ENCODE measurements around the gene NGLY1. TPM values are rescaled to one million over a fixed set of nuclear protein-coding genes. Genes with fewer than 3 reads are reported as not detected.

NGLY1 gene
- total and polyA plus RNA-seq, 2 of the 4 experiments (the other 2 are of a cell fraction) = 10.0 to 14.9 TPM

GRCh38 chr3:25693238-25693637 lies 90.0 kb downstream of the NGLY1 start:
- H3K36me3 ChIP-seq (ENCODE audit: control insufficient read depth, insufficient read depth, low read length) = no peaks in the 10 kb centered on the region
- dilution Hi-C loops (cut with HindIII; ENCODE audit: low sequenced_read_pairs, unreplicated experiment) = no loop called here

More at GRCh38 chr3:25693238-25693637, 90.0 kb downstream of the NGLY1 start:
- Histone ChIP-seq H2BK120ac (ENCODE audit: low read depth, low read length) (no peak overlapping the region), H3K4me2 (ENCODE audit: low read depth, low read length) (no peak overlapping the region), H3K4me1 (ENCODE audit: control insufficient read depth, insufficient read depth, low read length) (no peaks in the 10 kb centered on the region), H3K4ac (ENCODE audit: low read depth, low read length) (no peak overlapping the region), H2BK15ac (ENCODE audit: low read depth, low read length) (no peak overlapping the region), H3K14ac (replicated peaks; ENCODE audit: low read depth, low read length) (no peak overlapping the region), H2AK9ac (replicated peaks; ENCODE audit: low read depth, low read length, poor library complexity) (no peak overlapping the region), H3K9ac (ENCODE audit: low read depth, low read length) (no peak overlapping the region), H4K91ac (ENCODE audit: insufficient read depth, low read depth, low read length) (no peak overlapping the region), H3K27ac (ENCODE audit: insufficient read depth, low read length) (no peak overlapping the region), H2BK5ac (ENCODE audit: low read depth, low read length, poor library complexity, severe bottlenecking) (no peak overlapping the region), H3K18ac (ENCODE audit: low read depth, low read length) (no peak overlapping the region), H2AFZ (replicated peaks; ENCODE audit: low read length, poor library complexity) (no peak overlapping the region), H3K79me1 (ENCODE audit: low read depth in 1 of 2, low read length in 2 of 2) (no peaks in the 10 kb centered on the region), H4K20me1 (ENCODE audit: insufficient read depth, low read length) (no peaks in the 10 kb centered on the region), H3K56ac (ENCODE audit: extremely low read depth, insufficient read depth, low read length) (no peak overlapping the region), H3K9me1 (ENCODE audit: insufficient read depth, low read length) (no peaks in the 10 kb centered on the region), H4K8ac (ENCODE audit: low read depth in 2 of 2, low read length in 2 of 2) (no peak overlapping the region), H3K23ac (ENCODE audit: low read depth, low read length) (no peak overlapping the region), H2BK20ac (ENCODE audit: low read depth, low read length) (no peak overlapping the region), H3K9me3 (ENCODE audit: control insufficient read depth, insufficient read depth, low read length) (no peaks in the 10 kb centered on the region), H4K5ac (ENCODE audit: low read depth, low read length) (no peak overlapping the region), H3K27me3 (ENCODE audit: control insufficient read depth, insufficient read depth, low read length) (peaks cover 2% of the 10 kb centered on the region; the same call in 1 of the 2 replicates), H2AK5ac (ENCODE audit: low read depth, low read length) (no peak overlapping the region), H3K4me3 (ENCODE audit: insufficient read depth, low read depth, low read length) (no peak overlapping the region)
- ChIA-PET POLR2A (ENCODE audit: unreplicated experiment) (no interaction called here), CTCF (no interaction called here)
- no TSS peak for BruUV-seq (replicated peaks)
- DNase-seq (no peak), ATAC-seq (ENCODE audit: low read depth) (no peak)
- in situ Hi-C loops (cut with MboI; ENCODE audit: low sequenced_read_pairs) (no loop called here), intact Hi-C loops (cut with micrococcal nuclease) (no loop called here)
- TF ChIP-seq ELK1 (IDR thresholded peaks at IDR 0.05; ENCODE audit: borderline replicate concordance, low read depth, low read length) (no peak), MXI1 (IDR thresholded peaks at IDR 0.05; ENCODE audit: borderline replicate concordance, low read depth, low read length) (no peak), RCOR1 (IDR thresholded peaks at IDR 0.05; ENCODE audit: insufficient replicate concordance, low read length) (no peak), CEBPB (IDR thresholded peaks at IDR 0.05; ENCODE audit: low read depth, low read length) (no peak), MAZ (IDR thresholded peaks at IDR 0.05; ENCODE audit: borderline replicate concordance, low read depth, low read length) (no peak), MAFK (IDR thresholded peaks at IDR 0.05; ENCODE audit: low read depth, low read length) (no peak), BHLHE40 (IDR thresholded peaks at IDR 0.05; ENCODE audit: low read depth, low read length) (no peak), POLR2A (IDR thresholded peaks at IDR 0.05; ENCODE audit: low read depth, low read length) (no peak), CTCF (conservative IDR thresholded peaks at IDR 0.05; ENCODE audit: low read depth, low read length) (no peak), RAD21 (IDR thresholded peaks at IDR 0.05; ENCODE audit: low read length) (no peak), USF2 (IDR thresholded peaks at IDR 0.05; ENCODE audit: low read depth, low read length) (no peak), CHD1 (IDR thresholded peaks at IDR 0.05; ENCODE audit: low read depth, low read length) (no peak), FOS (IDR thresholded peaks at IDR 0.05; ENCODE audit: low read depth, low read length) (no peak), SMC3 (IDR thresholded peaks at IDR 0.05; ENCODE audit: low read depth, low read length) (no peak), NFE2L2 (IDR thresholded peaks at IDR 0.05; ENCODE audit: low read depth, low read length) (no peak), RFX5 (IDR thresholded peaks at IDR 0.05; ENCODE audit: low read depth, low read length) (no peak)
- no CpG with 5 or more reads among the region's 3 CpGs for WGBS, 2 experiments (ENCODE audit: extremely low coverage in 2 of 2, insufficient read length in 1 of 2)
